A549 (cell line): ENCODE data around the gene RNMT. TPM values are rescaled to one million over a fixed set of nuclear protein-coding genes. Genes with fewer than 3 reads are reported as not detected.

Experiments
- ATAC-seq, 2 experiments: fragments of 200-7000 bp in 1 of 2; fragments of >200 bp in 1 of 2; cut with Nextera tagmentation in 1 of 2; cut with Tn5 transposase in 1 of 2; 3 replicates each; pipeline versions ENCODE4 v1.8.0 to v1.9.1; 2018 to 2020; ENCODE audit warnings: mild to moderate bottlenecking in 1 of 2, moderate library complexity in 1 of 2
- CTCF ChIA-PET: fragments of 300-600 bp; sonication (Branson Sonifier 250); formaldehyde crosslinking; extraction: SDS; loops from one replicate; lab custom pipeline; 2021; ENCODE audit warnings: antibody characterized with exemption, inconsistent platforms; lab: Yijun Ruan, JAX
- POLR2A ChIA-PET: fragments of 350-600 bp; formaldehyde crosslinking; extraction: SDS; loops from one replicate; lab custom pipeline; 2021; ENCODE audit warnings: antibody characterized with exemption, inconsistent platforms; lab: Yijun Ruan, JAX
- DNase-seq, 2 experiments: peaks; one replicate each; pipeline versions ENCODE4 v3.0.0 to v3.0.0-alpha.2; 2011 to 2016; ENCODE audit warnings: low read depth in 1 of 2, low spot score in 1 of 2
- FAIRE-seq: peaks from 2 replicates; lab custom pipeline; 2011; peaks lifted over from hg19 to GRCh38; lab: Jason Lieb, UNC
- H3K27ac ChIP-seq, 2 experiments: fragments of >200 bp; sonication (Bioruptor Twin); formaldehyde crosslinking; 3 replicates each; pipeline ENCODE4 v1.5.1; 2016 to 2017
- H3K4me1 ChIP-seq: fragments of >200 bp; sonication (Bioruptor Twin); formaldehyde crosslinking; 3 replicates; pipeline ENCODE4 v1.6.1; 2016
- H3K4me2 ChIP-seq: fragments of >200 bp; sonication (Bioruptor Twin); formaldehyde crosslinking; 3 replicates; pipeline ENCODE4 v1.6.1; 2016
- H3K4me3 ChIP-seq: fragments of >200 bp; sonication (Bioruptor Twin); formaldehyde crosslinking; 3 replicates; pipeline ENCODE4 v1.5.1; 2016
- H3K9me3 ChIP-seq: fragments of >200 bp; sonication (Bioruptor Twin); formaldehyde crosslinking; 3 replicates; pipeline ENCODE4 v1.6.1; 2016
- BHLHE40 ChIP-seq: IDR thresholded peaks from 2 replicates; pipeline ENCODE4 v1.6.1; 2012; ENCODE audit warnings: low read depth, low read length, inconsistent platforms
- CBX8 ChIP-seq: fragments of 200-600 bp; sonication (generic); IDR thresholded peaks from 2 replicates; pipeline ENCODE4 v1.6.1; 2016
- CEBPB ChIP-seq, 2 experiments: fragments of >200 bp in 1 of 2; sonication (Bioruptor Twin) in 1 of 2; formaldehyde crosslinking in 1 of 2; IDR thresholded peaks; 2 replicates each; pipeline ENCODE4 v1.6.1; 2012 to 2016
- CHD2 ChIP-seq: fragments of 150-350 bp; IDR thresholded peaks from 2 replicates; pipeline ENCODE4 v1.6.1; 2014; ENCODE audit warnings: low read length; ENCODE audit not compliant: partially characterized antibody
- CHD4 ChIP-seq: fragments of 200-600 bp; sonication (generic); IDR thresholded peaks from 2 replicates; pipeline ENCODE4 v1.6.1; 2016; ENCODE audit warnings: antibody characterized with exemption, mild to moderate bottlenecking, borderline replicate concordance
- ELK1 ChIP-seq: fragments of 150-350 bp; IDR thresholded peaks from 2 replicates; pipeline ENCODE4 v1.6.1; 2014; ENCODE audit warnings: low read depth, mild to moderate bottlenecking, low read length
- FOXS1 ChIP-seq: fragments of 250-450 bp; sonication (Bioruptor Pico); IDR thresholded peaks from 2 replicates; pipeline ENCODE4 v1.5.0; 2020; ENCODE audit warnings: mild to moderate bottlenecking, moderate library complexity
- HDAC2 ChIP-seq: fragments of 200-600 bp; sonication (generic); IDR thresholded peaks from 2 replicates; pipeline ENCODE4 v1.6.1; 2016
- KDM5A ChIP-seq: fragments of 200-600 bp; sonication (generic); IDR thresholded peaks from 2 replicates; pipeline ENCODE4 v1.6.1; 2016; ENCODE audit warnings: antibody characterized with exemption, mild to moderate bottlenecking
- MAZ ChIP-seq: fragments of 150-350 bp; IDR thresholded peaks from 2 replicates; pipeline ENCODE4 v1.6.1; 2014; ENCODE audit warnings: antibody characterized with exemption, low read depth, low read length, borderline replicate concordance
- NR3C1 ChIP-seq: fragments of >200 bp; sonication (Bioruptor Twin); formaldehyde crosslinking; IDR thresholded peaks from 3 replicates; pipeline ENCODE4 v1.6.1; 2017
- RARB ChIP-seq: fragments of 250-450 bp; sonication (Bioruptor Pico); IDR thresholded peaks from 2 replicates; pipeline ENCODE4 v1.8.0; 2021; ENCODE audit warnings: mild to moderate bottlenecking, moderate library complexity
- ZFP36 ChIP-seq: fragments of 450-650 bp; IDR thresholded peaks from 2 replicates; pipeline ENCODE4 v1.6.1; 2014; ENCODE audit warnings: borderline replicate concordance; ENCODE audit not compliant: partially characterized antibody
- ZNF302 ChIP-seq: fragments of 250-450 bp; sonication (Bioruptor Pico); IDR thresholded peaks from 2 replicates; pipeline ENCODE4 v1.9.0; 2021; ENCODE audit warnings: inconsistent platforms, mild to moderate bottlenecking, moderate library complexity
- ZSCAN20 ChIP-seq: fragments of 250-450 bp; sonication (Bioruptor Pico); IDR thresholded peaks from 2 replicates; pipeline ENCODE4 v1.8.0; 2022; ENCODE audit warnings: mild to moderate bottlenecking, moderate library complexity
- WGBS: methylation state at CpG from one replicate; pipeline ENCODE4 v1.1.6; 2017; ENCODE audit errors: missing lambda C conversion rate; 5-methylcytosine and 5-hydroxymethylcytosine counted together
- polyA plus RNA-seq, 4 experiments: library from polyadenylated mRNA; depleted of rRNA in 3 of 4; stranded (reverse); fragments of >200 nt; fragmentation: RNase III in 1 of 4; extraction: RNeasy Plus Mini Kit Qiagen cat#74134 plus additional on column Dnase treatment in 1 of 4; gene quantifications; 2 replicates in 3 of 4; 3 replicates in 1 of 4; pipeline ENCODE4 v1.2.3, GENCODE V29; 2011 to 2017
- TF ChIP-seq, protein P1 (sequence below): fragments of 450-650 bp; IDR thresholded peaks from 2 replicates; pipeline ENCODE4 v1.6.1; 2014; ENCODE audit warnings: antibody characterized with exemption
- TF ChIP-seq, protein P2 (sequence below): fragments of 250-450 bp; sonication (Bioruptor Pico); IDR thresholded peaks from 2 replicates; pipeline ENCODE4 v1.5.0; 2020; ENCODE audit warnings: low read depth, mild to moderate bottlenecking, moderate library complexity

The RNMT gene
- polyA plus RNA-seq, 2 of the 4 experiments (the other 2 are of a cell fraction), result 16.7 to 25.5 TPM

DNA sequence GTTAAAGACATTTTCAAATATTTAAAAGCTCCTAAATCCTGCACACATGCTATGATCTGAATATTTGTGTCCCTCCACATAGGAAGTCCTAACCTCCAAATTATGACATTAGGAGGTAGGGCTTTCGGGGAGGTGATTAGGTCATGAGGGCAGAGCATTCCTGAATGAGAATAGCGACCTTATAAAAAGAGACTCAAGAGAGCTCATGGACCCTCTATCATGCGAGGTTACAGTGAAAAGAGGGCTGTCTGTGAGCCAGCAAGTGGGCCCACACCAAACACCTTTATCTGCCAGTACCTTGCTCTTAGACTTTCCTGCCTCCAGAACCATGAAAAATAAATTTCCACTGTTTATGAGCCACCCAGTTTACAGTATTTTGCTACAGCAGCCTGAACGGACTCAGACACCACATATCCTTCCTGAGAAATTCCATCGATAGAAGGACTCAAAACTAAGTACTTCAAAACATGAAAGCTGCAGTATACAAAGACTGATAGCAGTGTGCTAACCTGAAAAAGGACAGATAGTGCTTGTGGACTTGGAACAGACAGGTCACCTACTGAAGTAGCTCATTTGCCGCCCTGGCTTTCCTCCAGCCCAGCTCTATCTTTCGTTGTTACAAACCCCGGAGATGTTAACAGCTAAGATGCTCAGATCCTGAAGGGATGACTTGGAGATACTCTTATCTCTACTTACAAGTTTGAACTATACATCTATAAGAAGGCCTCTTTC is 13.9 kb upstream of the RNMT start:
- ATAC-seq (no peak), DNase-seq (no peak), FAIRE-seq (no peak)
- ChIA-PET POLR2A (no interaction called here), CTCF (interaction anchor here (1.1 kb wide), 1 partner anchor 31 kb away, joined by 3 read pairs; no protein-coding TSS in a partner anchor)
- TF ChIP-seq FOXS1 (CRISPR knock-in tag) (no peak), CEBPB (IDR thresholded peaks at IDR 0.05) (no peak), ZSCAN20 (CRISPR knock-in tag) (no peak), CHD4 (no peak), ZFP36 (no peak), NR3C1 (no peak)
- TF ChIP-seq, protein P1, sequence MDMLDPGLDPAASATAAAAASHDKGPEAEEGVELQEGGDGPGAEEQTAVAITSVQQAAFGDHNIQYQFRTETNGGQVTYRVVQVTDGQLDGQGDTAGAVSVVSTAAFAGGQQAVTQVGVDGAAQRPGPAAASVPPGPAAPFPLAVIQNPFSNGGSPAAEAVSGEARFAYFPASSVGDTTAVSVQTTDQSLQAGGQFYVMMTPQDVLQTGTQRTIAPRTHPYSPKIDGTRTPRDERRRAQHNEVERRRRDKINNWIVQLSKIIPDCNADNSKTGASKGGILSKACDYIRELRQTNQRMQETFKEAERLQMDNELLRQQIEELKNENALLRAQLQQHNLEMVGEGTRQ, result no peak
- WGBS, result 89% methylated on average over 8 of the region's 8 CpGs
- Histone ChIP-seq H3K9me3 (no peaks in the 10 kb centered on the region), H3K4me3 (no peak overlapping the region), H3K4me1 (no peaks in the 10 kb centered on the region), H3K4me2 (no peak overlapping the region), H3K27ac (no peak overlapping the region)

DNA sequence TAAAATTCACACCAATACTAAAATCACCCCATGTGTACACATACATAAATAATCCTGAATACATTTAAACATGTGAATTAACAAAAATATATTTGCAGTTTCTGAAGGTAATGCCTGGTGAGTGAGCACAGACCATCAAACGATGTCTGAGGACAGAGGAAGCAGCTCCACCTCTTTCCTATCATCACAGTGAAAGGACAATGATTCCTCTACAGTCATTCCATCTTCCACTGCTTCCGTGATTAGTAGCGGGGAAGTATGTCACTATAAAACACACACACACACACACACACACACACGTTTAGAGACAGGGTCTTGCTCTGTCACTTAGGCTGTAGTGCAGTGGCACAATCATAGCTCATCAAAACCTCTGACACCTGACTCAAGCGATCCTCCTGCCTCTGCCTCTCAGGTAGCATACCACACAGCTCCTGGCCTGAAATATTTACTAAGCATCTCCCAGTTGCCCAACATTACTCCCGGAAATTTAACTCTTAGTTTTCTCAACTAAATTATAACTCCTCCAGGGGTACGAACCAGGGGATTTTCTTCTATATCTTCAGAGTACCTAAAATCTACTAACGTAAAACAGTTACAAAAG is 12.9 kb upstream of the RNMT start:
- no peak overlapping the region for H3K27ac ChIP-seq
- CTCF ChIA-PET, result interaction anchor here (0.6 to 1.1 kb wide), 2 partner anchors 32 to 555 kb away, joined by 3 to 5 read pairs; no protein-coding TSS in a partner anchor
- TF ChIP-seq, protein P2, sequence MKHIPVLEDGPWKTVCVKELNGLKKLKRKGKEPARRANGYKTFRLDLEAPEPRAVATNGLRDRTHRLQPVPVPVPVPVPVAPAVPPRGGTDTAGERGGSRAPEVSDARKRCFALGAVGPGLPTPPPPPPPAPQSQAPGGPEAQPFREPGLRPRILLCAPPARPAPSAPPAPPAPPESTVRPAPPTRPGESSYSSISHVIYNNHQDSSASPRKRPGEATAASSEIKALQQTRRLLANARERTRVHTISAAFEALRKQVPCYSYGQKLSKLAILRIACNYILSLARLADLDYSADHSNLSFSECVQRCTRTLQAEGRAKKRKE, result no peak
- TF ChIP-seq ELK1 (no peak), RARB (CRISPR knock-in tag) (no peak), HDAC2 (no peak), CBX8 (no peak), CHD2 (no peak)
- no peak overlapping the region for H3K4me3 ChIP-seq
- H3K4me1 ChIP-seq, result no peaks in the 10 kb centered on the region
- ATAC-seq, result no peak
- 82% methylated on average over 8 of the region's 8 CpGs for WGBS
- POLR2A ChIA-PET, result no interaction called here
- DNase-seq, result no peak
- no peaks in the 10 kb centered on the region for H3K9me3 ChIP-seq
- FAIRE-seq, result no peak
- no peak overlapping the region for H3K4me2 ChIP-seq

DNA sequence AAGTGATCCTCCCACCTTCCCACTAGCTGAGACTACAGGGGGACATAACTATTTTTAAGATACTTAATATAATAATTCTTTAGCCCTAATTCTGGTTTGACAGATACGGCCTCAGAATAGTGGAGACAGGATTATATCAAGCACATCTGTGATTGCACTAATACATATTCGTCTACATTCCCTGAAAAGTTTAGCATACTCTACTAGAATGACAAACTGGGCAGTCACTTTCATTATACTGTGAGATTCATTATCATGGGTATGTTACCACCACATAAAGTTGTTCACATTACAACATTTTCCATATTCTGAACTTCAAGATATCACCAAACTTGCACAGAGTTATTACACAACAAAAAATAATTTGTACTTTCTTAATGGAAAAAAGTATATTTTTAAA is 11.1 kb upstream of the RNMT start:
- Histone ChIP-seq H3K4me3 (no peak overlapping the region), H3K4me2 (no peak overlapping the region), H3K4me1 (no peaks in the 10 kb centered on the region), H3K27ac (no peak overlapping the region), H3K9me3 (no peaks in the 10 kb centered on the region)
- CTCF ChIA-PET, result no interaction called here
- 86% methylated on average over 2 of the region's 2 CpGs for WGBS
- POLR2A ChIA-PET, result no interaction called here
- DNase-seq (no peak), FAIRE-seq (no peak), ATAC-seq (no peak)
- TF ChIP-seq ZFP36 (no peak), ZNF302 (CRISPR knock-in tag) (no peak), KDM5A (no peak), MAZ (no peak), CHD2 (no peak), CEBPB (IDR thresholded peaks at IDR 0.05) (no peak), BHLHE40 (no peak)
